HG03354 (cell line): ENCODE data around the gene DAB2.
"Not testable (repeated sequence)": the region's sequence is repeated elsewhere in the genome, so short reads cannot be mapped to it uniquely, and the experiment has no call there.

Experiments
- ATAC-seq: cut with Tn5 transposase; IDR thresholded peaks from one replicate; pipeline ENCODE4 v1.9.1; 2021; ENCODE audit warnings: mild to moderate bottlenecking; ENCODE audit not compliant: unreplicated experiment, poor library complexity, severe bottlenecking

The DAB2 gene

DNA sequence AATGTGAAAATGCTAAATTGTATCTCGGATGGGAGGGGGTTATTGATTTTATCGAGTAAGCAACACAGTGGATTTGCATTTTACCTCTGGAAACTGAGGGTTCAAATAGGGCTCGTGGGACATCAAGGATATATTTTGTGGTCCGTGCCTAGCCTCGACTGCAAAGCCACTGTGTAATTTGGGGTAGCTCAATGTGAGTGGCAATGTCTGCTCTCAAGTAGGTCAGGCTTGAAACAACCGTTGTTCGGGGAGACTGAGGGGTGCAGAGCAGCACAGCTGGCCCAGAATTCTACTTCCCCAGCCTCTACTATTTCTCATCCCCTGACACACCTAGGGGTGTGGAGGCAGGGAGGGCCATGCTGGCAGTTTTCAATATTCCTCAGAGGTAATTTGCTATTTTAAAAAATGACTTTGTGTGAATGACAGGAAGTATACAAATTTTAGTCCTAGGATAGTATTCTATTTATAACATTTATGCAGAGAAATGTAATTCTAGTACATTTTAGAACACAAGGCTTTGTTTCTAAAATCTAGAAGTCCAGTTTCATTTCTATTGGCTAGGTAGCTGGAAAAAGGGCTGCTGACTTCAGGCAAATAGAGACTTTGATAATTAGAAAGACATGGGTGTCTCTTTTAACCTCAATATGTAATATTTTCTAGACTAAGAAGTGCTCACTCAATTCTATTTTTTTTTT, 1.4 kb upstream of the DAB2 start:
- ATAC-seq = no peak

DNA sequence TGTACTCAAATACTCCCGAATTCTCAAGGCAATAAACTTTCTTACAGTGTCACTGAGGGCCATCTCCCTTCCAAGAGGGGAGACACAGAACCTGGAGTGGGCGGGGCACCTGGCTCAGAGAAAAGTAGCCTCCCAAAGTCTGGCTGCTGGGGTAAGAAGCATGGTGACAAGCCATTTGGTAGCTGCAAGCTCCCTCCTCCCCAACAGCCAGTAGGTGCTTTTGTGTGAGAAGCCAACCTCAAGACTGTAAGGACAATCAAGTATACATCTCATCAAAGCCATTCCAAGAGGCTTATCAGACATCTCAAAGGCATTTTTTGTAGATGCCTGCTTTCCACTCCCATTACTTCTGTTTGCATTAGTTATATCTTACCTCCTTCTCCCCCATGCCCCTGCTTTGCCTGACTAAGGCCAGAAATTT, 1.4 kb downstream of the DAB2 start:
- no peak for ATAC-seq

DNA sequence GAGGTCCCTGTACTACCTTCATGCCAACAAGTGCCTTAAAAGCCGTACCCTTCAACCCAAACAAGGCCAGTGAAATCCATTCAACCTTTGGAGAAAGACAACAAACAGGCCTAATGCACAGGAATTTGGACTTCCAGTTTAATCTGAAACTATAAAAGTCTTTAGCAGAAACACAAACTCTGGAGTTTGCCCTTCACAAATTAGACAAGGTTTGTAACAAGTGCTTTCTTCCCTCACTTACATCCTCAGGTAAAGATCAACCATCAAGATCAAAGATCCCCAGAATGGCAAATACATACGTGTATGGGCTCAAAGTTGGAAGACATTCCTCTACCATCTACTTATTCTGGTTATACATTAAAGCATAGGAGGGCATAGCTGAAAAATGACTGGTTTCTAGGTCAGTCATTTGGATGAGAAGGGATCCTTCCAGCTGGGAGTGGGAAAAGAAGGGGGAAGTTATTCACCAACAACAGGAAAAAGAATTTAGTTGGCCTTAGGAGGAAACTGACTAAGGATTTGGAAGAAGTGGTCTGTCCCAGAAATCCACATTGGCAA, 2.0 kb downstream of the DAB2 start:
- ATAC-seq = no peak

DNA sequence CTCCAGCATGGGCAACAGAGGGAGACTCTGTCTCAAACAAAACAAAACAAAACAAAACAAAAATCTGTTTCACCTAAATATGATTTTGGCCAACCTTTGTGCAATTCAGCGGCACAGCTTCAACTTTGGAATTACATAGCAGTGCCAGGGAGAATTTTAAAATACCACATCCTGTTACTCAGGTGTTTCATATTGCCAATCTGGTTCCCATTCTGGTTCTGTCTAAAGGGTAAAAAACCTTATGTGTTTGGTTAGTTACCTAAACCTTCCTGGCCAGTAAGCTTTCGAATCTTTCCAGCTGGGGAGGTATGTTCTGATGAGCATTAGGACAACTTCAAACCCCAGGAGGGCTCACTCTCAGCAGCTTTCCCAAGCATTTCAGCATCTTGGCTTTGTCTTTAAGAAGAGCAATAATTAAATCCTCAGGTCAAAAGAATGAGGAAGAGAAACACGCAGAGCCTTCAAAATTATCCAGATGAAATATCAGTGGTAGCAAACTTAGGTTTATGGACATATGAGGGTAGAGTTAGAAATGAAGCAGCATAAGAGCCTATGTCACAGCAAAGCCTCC, 2.7 kb downstream of the DAB2 start:
- no peak for ATAC-seq

DNA sequence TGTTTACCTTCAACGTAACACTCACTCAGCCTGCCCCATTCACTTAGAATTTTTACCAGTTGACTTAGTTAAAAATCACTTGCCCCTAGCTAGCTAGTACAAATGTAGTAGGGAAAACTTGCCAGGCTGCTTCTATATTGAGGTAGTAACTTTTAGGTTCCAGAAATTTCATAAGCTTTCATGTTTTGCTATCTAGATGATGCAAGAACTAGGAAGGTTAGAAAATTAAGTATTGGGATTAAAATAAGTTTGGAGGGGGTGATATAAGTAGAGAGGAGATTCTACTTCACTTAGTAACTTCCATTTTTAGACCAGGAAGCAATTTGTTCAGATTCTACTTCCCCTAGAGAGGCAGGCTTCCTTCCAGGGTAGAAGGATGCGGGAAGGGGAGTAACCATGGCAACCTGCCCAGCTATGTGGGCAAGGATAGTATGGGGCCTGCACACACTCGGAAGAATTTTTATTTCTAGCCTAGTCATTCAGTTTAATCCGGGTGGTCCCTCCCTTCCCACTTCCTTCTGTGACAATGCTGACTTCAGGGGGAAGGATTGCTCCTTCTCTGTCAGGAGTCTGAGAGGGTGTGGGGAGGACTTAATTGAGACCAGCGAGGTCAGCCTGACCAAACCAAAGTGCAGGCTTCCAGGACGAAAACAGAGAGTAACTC, 4.2 kb downstream of the DAB2 start:
- ATAC-seq = no peak

DNA sequence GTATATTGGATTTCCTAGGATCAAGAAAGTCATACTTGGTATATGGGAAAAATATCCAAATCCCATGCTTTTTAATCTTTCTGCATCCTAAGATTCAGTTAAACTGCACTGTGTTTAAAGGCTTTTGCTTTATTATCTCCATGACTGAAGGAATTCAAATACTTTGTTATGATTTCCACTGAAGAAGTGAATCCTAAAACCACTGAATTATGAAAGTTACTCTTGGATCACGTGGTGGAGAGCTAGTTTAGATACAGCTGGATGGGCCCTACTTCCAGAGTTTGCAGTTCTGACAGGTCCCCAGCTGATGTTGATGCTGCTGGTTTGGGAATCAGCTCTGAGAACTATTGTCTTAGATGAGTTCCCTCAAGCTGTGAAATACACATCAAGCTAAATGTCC, 5.0 kb downstream of the DAB2 start:
- ATAC-seq = no peak

DNA sequence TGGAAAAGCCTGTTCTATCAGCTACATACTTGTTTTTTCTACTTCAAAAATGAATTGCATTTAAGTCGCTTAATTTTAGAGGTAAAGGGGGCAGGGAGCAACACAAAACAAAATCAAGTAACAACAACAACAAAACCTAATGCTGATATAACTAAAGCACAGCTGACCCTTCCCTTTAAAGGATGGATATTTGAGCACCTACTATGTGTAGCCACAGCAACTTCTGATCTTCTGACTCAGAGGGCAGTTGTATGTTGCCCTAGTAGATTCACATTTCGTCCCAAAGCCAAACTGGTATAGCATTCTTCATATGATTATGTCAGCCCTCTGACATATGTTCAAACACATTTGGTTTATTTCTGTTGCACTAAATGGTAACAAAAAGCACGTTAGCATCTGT, 6.8 kb downstream of the DAB2 start:
- no peak for ATAC-seq

DNA sequence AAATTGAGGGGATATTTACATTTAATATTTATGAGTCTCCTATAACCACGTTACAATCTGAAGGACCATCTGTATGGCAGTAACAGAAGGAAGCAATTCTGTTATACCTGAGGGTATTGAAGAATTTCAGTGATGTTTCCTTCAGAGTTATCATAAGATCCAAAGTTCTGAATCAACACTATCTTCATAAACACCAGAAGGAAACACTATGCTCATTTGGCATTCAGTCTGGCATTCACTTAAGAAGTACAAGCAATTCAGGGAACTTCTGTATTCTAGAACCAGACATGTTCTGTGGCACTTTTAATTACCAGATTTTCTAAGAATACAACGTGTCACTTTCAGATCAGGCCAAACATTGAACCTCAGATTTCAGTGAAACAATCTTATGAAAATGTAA, 9.6 kb downstream of the DAB2 start:
- no peak for ATAC-seq

DNA sequence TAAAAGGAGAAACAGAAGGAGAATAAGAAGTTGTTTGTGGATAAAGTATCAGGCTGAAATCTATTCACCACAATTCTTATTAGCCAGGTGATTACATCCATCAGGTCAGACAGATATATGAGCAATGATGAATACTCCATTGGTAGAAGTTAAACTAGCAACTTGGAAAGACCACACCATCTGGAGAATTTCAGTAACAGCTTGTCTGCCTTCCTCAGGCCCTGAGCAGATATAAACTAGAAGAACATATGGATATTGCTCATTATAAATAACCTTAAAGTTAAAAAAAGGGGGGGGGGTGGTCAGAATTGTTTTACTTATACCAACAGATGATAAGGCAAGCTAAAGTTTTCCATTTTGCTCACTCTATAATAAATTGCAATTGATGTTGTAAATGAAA, 10.4 kb downstream of the DAB2 start:
- no peak for ATAC-seq

DNA sequence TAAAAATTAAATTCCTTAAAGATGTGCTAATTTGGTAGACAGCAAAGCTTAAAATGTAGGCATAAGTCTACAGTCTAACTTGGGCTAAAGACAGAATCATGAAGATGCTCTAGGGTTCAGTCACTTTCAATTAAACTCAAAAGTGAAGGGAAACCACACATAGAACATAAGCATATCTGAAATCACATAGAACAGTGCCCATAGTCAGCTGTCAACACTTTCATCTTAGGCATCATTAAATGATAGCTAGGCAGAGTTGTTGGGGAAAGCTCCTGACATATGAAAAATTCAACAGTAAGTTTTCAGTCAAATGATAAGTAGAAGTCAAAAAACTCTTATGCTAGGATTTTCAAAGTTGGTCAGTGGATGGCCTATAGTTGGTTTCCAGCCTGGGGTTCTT, 11.0 kb downstream of the DAB2 start:
- ATAC-seq = no peak

DNA sequence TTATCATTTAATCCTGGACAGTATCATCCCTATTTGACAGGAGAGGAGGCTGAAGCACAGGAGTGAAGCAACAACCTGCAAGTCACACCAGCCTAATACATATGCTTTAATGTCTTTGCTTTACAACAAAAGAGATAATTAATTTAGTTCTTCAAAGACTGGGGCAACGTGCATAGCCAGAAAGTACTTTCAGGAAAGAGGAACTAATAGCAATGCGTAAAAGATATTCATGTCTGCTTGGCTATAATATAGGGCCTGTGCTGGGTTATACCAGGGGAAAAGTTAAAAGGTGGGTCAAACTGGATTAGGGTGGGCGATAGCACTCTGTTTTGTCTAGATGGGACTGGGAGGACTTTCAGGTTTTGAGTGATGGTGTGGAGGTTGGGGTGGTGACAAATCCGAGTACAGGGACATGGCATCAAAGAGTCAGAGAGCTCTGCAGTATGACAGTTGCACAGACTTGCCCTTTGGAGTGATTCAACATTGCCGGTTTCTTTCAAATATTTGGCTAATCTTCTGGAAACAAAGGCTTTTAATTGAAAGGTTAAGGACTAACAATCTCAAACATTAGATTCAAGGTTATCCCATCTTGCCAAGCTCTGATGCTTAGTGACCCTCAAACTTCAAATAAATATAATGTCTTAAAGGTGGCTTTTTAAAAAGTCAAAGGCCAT, 11.9 kb downstream of the DAB2 start:
- no peak for ATAC-seq

DNA sequence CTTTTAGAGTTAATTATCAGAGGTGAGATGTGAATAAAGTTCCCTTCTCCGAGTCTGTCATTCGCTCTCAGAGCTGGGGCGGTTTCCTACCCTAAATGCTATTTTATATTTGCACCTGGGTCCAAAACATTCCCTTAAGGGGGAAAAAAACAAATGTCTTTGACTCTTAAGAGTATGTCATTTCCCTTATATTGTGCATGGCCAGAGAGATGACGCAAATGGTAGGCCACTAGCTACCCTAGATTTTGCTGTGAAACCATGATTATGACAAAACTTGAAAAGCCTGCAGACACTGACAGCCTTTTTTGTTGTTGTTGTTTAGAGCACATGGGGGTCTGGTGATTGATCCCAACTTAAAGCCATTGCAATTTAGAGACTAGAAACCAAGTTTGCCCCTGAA, 12.8 kb downstream of the DAB2 start:
- no peak for ATAC-seq

DNA sequence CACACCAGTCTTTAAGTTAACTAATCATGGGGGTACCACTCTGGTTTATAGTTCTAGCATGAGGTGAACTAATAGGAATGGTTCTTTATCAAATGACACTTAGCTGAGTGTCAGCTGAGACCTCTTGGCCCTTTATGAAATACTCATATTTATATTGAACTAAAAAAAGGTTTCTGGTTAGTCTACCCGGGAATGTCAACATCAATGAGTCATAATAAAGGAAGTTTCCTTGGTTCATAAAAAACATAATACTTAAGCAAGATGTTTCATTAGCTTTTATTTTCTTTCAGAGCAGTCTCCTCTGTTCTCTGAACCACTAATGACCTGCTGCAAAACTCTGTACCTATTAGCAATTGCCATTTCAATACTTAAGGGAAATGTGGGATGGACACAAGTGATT, 13.7 kb downstream of the DAB2 start:
- no peak for ATAC-seq

DNA sequence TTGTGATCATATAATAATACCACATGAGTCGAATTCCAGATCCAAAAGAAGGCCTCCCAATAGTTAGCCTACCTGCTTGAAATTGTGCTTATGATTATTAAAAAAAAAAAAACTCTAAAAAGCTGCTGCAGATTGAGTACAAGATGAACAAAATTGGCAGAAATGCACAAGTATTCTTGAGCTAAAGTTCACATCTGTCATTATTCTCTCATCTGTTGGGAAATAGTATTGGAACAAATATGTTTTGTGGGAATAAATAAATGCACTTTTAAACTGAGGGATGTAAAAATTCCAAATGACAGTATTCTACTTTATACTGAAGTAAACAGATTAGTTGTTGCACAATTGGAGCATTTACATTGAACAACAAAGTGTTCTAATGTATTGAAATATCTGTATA, 15.7 kb downstream of the DAB2 start:
- no peak for ATAC-seq

DNA sequence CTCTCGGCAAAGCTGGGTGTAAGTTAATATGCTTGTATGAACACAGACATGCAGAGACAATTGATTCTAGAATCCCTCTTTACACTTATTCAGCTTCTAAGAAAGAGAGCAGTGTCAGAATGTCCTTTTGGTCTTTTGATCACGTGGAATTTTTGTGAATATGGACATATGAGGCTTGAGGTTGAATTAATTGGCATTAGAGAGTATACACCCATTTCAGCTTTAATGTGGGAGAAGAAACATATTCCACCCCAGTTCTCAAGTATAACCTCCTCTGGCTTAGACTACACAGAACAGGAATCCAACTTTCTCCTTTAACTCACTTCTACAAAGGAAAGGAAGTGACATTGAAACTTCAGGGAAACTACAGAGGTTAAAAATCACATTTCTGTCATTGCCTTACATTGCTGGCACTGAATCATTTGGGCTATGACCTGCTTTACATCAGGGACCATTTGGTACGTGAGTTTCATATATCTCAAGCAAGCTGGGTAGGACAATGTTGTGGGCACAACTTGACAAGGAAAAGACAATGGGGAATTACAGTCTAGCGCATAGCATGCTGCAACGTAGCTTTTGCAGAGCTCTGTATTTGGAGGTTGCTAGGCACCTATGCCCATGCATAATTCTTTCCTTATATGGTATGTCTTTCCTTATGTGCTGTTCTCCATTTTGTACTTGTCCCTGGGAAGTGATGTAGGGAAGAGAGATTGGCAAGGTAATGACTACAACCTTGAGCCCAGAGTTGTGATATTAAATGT, 19.5 kb downstream of the DAB2 start:
- ATAC-seq = no peak

DNA sequence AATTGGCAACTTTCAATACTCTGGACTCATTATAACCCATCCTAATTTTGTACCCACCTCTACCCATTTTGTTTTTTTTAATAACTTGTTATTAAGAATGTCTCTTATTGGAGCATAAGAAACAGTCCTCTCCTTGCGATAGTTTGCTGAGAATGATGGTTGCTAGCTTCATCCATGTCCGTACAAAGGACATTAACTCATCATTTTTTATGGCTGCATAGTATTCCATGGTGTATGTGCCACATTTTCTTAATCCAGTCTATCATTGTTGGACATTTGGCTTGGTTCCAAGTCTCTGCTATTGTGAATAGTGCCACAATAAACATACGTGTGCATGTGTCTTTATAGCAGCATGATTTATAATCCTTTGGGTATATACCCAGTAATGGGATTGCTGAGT, 21.0 kb downstream of the DAB2 start:
- ATAC-seq = not testable (repeated sequence)

DNA sequence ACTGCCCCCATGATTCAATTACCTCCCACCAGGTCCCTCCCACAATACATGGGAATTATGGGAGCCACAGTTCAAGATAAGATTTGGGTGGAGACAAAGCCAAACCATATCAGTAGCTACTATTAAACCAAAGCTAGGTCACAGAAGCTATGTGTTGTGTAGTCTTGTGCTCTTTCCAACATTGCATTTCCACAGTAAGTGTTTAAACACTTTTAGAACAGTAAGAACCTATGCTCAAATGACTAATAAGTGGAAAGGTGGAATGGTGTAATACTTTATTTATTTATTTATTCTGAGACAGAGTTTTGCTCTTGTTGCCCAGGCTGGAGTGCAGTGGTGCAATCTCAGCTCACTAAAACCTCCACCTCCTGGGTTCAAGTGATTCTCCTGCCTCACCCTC, 22.6 kb downstream of the DAB2 start:
- not testable (repeated sequence) for ATAC-seq

DNA sequence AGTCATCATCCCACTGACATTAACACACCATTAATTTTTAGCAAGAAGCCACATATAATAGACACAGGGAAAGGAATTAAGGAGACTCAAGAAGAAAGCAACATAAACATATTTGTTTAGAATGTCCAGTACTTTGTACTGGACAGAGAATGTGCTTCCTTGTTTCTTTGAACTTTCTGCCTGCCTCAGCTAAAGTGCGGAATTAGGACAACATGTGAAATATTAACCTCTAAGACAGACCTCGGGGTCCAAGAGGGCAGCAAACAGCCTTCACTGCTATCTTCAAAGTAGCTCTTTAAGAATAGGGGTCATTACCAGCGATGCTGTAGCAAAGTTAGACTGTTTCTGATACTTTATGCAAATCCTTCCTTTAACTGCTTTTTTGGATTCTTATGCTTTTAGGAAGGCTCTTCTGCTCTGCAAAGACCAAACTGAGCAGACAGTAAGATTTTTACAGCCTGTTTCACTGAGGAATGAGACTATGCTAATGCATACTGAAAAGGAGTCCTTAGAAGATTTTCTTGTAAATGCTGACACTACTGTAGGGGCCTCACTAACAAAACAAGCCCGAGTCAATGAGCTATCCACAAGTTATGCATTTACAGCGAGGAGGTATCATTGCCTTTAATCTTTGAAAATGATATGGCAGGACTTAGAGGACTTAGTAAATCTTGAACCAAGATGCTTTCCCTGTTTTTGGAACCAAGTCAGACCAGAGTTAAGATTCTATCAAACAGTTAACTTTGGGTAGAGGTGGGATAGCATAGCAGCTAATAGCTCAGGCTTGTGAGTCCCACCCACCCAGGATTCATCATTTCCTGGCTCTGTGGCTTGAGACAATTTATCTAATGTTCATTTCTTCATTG, 23.8 kb downstream of the DAB2 start:
- ATAC-seq = no peak
